ENCODE results near the gene SORCS1. TPM values are rescaled to one million over a fixed set of nuclear protein-coding genes. Genes with fewer than 3 reads are reported as not detected.

The SORCS1 gene
- total RNA-seq, 1 experiment from 2014 or later, result 1.7 TPM

DNA sequence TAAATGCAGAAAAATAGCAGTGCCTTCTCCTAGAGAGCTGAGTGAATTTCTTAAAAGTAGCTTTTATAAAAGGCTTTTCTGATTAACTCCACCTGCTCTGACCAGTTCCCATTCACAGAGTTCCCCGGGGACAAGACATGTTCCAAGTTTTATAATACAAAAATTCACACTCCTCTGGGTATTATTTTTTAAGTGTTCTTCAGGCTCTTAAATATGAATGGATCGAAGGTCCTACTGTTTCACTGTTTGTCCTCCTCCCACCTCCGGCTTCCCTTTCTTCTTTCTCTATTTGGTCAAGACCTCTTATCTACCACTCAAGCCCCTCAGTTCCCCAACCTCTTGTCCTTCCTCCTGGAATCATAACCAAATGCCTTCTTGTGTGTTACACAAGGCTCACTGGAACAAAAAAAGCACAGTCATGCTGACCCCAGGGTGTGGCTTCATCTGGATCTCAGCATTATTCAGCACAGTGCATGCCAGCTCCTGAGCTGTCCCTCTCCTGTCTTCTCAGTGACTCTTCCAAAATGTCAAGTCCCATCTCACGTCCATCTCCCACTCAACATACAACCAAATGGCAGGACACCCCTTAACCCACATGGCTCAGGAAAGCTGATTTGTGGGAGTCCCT is 222.4 kb downstream of the SORCS1 start:
- Histone ChIP-seq H4K8ac (replicated peaks; ENCODE audit: insufficient read length, low read depth, low read length) (no peak overlapping the region), H2BK15ac (ENCODE audit: low read depth, low read length) (no peak overlapping the region), H3K79me2 (ENCODE audit: insufficient read depth, low read length) (no peaks in the 10 kb centered on the region), H3K4me1 (ENCODE audit: insufficient read depth, low read length) (no peaks in the 10 kb centered on the region), H3K79me1 (ENCODE audit: insufficient read depth, low read depth, low read length, poor library complexity, severe bottlenecking) (no peaks in the 10 kb centered on the region), H2BK12ac (ENCODE audit: insufficient read length, low read depth, low read length) (no peak overlapping the region), H3K27ac (ENCODE audit: insufficient read length, low read depth, low read length) (no peak overlapping the region), H3K27me3 (ENCODE audit: insufficient read depth, low read length) (no peaks in the 10 kb centered on the region), H4K91ac (ENCODE audit: insufficient read length, low read depth, low read length) (no peak overlapping the region), H2BK20ac (ENCODE audit: low read depth, low read length, poor library complexity, severe bottlenecking) (no peak overlapping the region), H3K18ac (ENCODE audit: insufficient read length, low read depth, low read length) (no peak overlapping the region), H4K20me1 (ENCODE audit: control insufficient read depth, insufficient read depth, insufficient read length) (no peaks in the 10 kb centered on the region), H3K23me2 (ENCODE audit: insufficient read length, low read depth, low read length, poor library complexity, severe bottlenecking) (no peaks in the 10 kb centered on the region), H3K9me3 (ENCODE audit: control insufficient read depth, low read depth, low read length) (no peaks in the 10 kb centered on the region), H3K14ac (ENCODE audit: insufficient read depth, low read length) (peak overlapping the region; percentile 71; the same call in 1 of the 2 replicates), H3T11ph (ENCODE audit: low read length) (no peak overlapping the region), H2AK5ac (ENCODE audit: insufficient read length, low read length) (no peak overlapping the region), H3K56ac (ENCODE audit: insufficient read length, low read depth, low read length) (no peak overlapping the region), H3K4me2 (ENCODE audit: insufficient read depth, insufficient read length, low read length) (no peak overlapping the region), H2BK120ac (ENCODE audit: low read depth, low read length, poor library complexity, severe bottlenecking) (no peak overlapping the region), H2BK5ac (ENCODE audit: insufficient read length, low read length) (no peak overlapping the region), H3K4ac (ENCODE audit: low read depth, low read length) (no peak overlapping the region), H4K5ac (ENCODE audit: insufficient read length, low read depth, low read length) (no peak overlapping the region), H2AFZ (ENCODE audit: low read length) (no peak overlapping the region), H3K23ac (ENCODE audit: insufficient read length, low read depth, low read length) (no peak overlapping the region), H3K9ac (ENCODE audit: extremely low read depth, insufficient read length, low read length) (no peak overlapping the region)
- no peak overlapping the region for H3K4me3 Mint-ChIP-seq
- no peak for DNase-seq
- no peaks in the 10 kb centered on the region for H3K4me1 Mint-ChIP-seq
- no peaks in the 10 kb centered on the region for H3K9me3 Mint-ChIP-seq
- no peaks in the 10 kb centered on the region for H3K36me3 Mint-ChIP-seq (ENCODE audit: insufficient read depth in 1 of 3, low read depth in 3 of 3)
- no CpG with 5 or more reads among the region's 4 CpGs for WGBS (ENCODE audit: extremely low coverage, insufficient read length, low lambda C conversion rate)
- TF ChIP-seq, protein P1, sequence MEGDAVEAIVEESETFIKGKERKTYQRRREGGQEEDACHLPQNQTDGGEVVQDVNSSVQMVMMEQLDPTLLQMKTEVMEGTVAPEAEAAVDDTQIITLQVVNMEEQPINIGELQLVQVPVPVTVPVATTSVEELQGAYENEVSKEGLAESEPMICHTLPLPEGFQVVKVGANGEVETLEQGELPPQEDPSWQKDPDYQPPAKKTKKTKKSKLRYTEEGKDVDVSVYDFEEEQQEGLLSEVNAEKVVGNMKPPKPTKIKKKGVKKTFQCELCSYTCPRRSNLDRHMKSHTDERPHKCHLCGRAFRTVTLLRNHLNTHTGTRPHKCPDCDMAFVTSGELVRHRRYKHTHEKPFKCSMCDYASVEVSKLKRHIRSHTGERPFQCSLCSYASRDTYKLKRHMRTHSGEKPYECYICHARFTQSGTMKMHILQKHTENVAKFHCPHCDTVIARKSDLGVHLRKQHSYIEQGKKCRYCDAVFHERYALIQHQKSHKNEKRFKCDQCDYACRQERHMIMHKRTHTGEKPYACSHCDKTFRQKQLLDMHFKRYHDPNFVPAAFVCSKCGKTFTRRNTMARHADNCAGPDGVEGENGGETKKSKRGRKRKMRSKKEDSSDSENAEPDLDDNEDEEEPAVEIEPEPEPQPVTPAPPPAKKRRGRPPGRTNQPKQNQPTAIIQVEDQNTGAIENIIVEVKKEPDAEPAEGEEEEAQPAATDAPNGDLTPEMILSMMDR (conservative IDR thresholded peaks at IDR 0.05), result no peak
- no peaks in the 10 kb centered on the region for H3K27me3 Mint-ChIP-seq (ENCODE audit: low read depth)
- no peak overlapping the region for H3K27ac Mint-ChIP-seq

All from H9 (cell line).